ENCODE measurements around the gene SNX10. TPM values are rescaled to one million over a fixed set of nuclear protein-coding genes. Genes with fewer than 3 reads are reported as not detected.

The SNX10 gene
- total and polyA plus RNA-seq, 2 experiments from 2014 or later, result 0.60 to 1.5 TPM

GRCh38 chr7:26404189-26404996 lies 112.7 kb downstream of the SNX10 start:
- H3K27ac ChIP-seq, result no peak overlapping the region
- 0 out of 2 replicates have a peak, but pooled peaks cover 4% of the 10 kb centered on the region for H3K27me3 ChIP-seq (replicated peaks; ENCODE audit: insufficient read depth)
- 80 to 86% methylated on average over 10 of the region's 10 CpGs for WGBS, 2 experiments (ENCODE audit: low coverage in 1 of 2, low lambda C conversion rate in 2 of 2, missing lambda C conversion rate in 2 of 2)
- H3K9me2 ChIP-seq (ENCODE audit: insufficient read depth), result no peaks in the 10 kb centered on the region
- no peaks in the 10 kb centered on the region for H4K20me1 ChIP-seq (ENCODE audit: insufficient read depth)
- no peak for DNase-seq
- no peaks in the 10 kb centered on the region for H3K36me3 ChIP-seq (ENCODE audit: low read depth)
- no peak overlapping the region for H3K4me2 ChIP-seq (ENCODE audit: unreplicated experiment)
- no peaks in the 10 kb centered on the region for H3K79me2 ChIP-seq (ENCODE audit: insufficient read depth)
- no peaks in the 10 kb centered on the region for H3K9me3 ChIP-seq (ENCODE audit: low read depth)
- no peak overlapping the region for H3K4me3 ChIP-seq
- H3K4me1 ChIP-seq (ENCODE audit: insufficient read depth), result 0 out of 2 replicates have a peak, but pooled peaks cover under 1% of the 10 kb centered on the region
- in situ Hi-C loops (cut with MboI), result no loop called here
- H2AFZ ChIP-seq, result no peak overlapping the region
- H3F3A ChIP-seq (ENCODE audit: insufficient read depth), result no peaks in the 10 kb centered on the region
- TF ChIP-seq EZH2 (IDR thresholded peaks at IDR 0.05; ENCODE audit: insufficient read depth, poor library complexity, severe bottlenecking) (no peak), EZH2phosphoT487 (IDR thresholded peaks at IDR 0.05; ENCODE audit: insufficient read depth, low read depth) (no peak)
- no peak overlapping the region for H3K9ac ChIP-seq

- in situ Hi-C loops (cut with MboI), result no loop called here
Observed at GRCh38 chr7:26406433-26406832, 114.8 kb downstream of the SNX10 start.

GRCh38 chr7:26409661-26410547 lies 118.2 kb downstream of the SNX10 start:
- Histone ChIP-seq H3K9me2 (ENCODE audit: insufficient read depth) (no peaks in the 10 kb centered on the region), H3K4me3 (no peak overlapping the region), H3F3A (ENCODE audit: insufficient read depth) (no peaks in the 10 kb centered on the region), H3K4me2 (ENCODE audit: unreplicated experiment) (no peak overlapping the region), H3K36me3 (ENCODE audit: low read depth) (no peaks in the 10 kb centered on the region), H3K27ac (no peak overlapping the region), H3K9me3 (ENCODE audit: low read depth) (no peaks in the 10 kb centered on the region), H2AFZ (no peak overlapping the region), H3K9ac (no peak overlapping the region), H3K4me1 (ENCODE audit: insufficient read depth) (no peaks in the 10 kb centered on the region), H3K27me3 (replicated peaks; ENCODE audit: insufficient read depth) (peaks cover 12% of the 10 kb centered on the region; the same call in 1 of the 2 replicates), H4K20me1 (ENCODE audit: insufficient read depth) (no peaks in the 10 kb centered on the region), H3K79me2 (ENCODE audit: insufficient read depth) (no peaks in the 10 kb centered on the region)
- no peak for DNase-seq
- TF ChIP-seq EZH2phosphoT487 (IDR thresholded peaks at IDR 0.05; ENCODE audit: insufficient read depth, low read depth), result no peak
- TF ChIP-seq EZH2 (IDR thresholded peaks at IDR 0.05; ENCODE audit: insufficient read depth, poor library complexity, severe bottlenecking), result no peak
- 61 to 69% methylated on average over 5 of the region's 5 CpGs for WGBS, 2 experiments (ENCODE audit: low coverage in 1 of 2, low lambda C conversion rate in 2 of 2, missing lambda C conversion rate in 2 of 2)
- in situ Hi-C loops (cut with MboI), result no loop called here

More at GRCh38 chr7:26406433-26406832, 114.8 kb downstream of the SNX10 start:
- Histone ChIP-seq H3K4me2 (ENCODE audit: unreplicated experiment) (no peak overlapping the region), H3K79me2 (ENCODE audit: insufficient read depth) (no peaks in the 10 kb centered on the region), H3K9me3 (ENCODE audit: low read depth) (no peaks in the 10 kb centered on the region), H3K4me3 (no peak overlapping the region), H3K27ac (no peak overlapping the region), H3K36me3 (ENCODE audit: low read depth) (no peaks in the 10 kb centered on the region), H3K4me1 (ENCODE audit: insufficient read depth) (no peaks in the 10 kb centered on the region), H3K9ac (no peak overlapping the region), H3K9me2 (ENCODE audit: insufficient read depth) (no peaks in the 10 kb centered on the region), H2AFZ (no peak overlapping the region), H4K20me1 (ENCODE audit: insufficient read depth) (no peaks in the 10 kb centered on the region), H3K27me3 (replicated peaks; ENCODE audit: insufficient read depth) (0 out of 2 replicates have a peak, but pooled peaks cover 7% of the 10 kb centered on the region), H3F3A (ENCODE audit: insufficient read depth) (no peaks in the 10 kb centered on the region)
- DNase-seq, result no peak
- WGBS, 2 experiments (ENCODE audit: low coverage in 1 of 2, low lambda C conversion rate in 2 of 2, missing lambda C conversion rate in 2 of 2), result 88 to 89% methylated on average over 2 of the region's 2 CpGs
- TF ChIP-seq EZH2phosphoT487 (IDR thresholded peaks at IDR 0.05; ENCODE audit: insufficient read depth, low read depth) (no peak), EZH2 (IDR thresholded peaks at IDR 0.05; ENCODE audit: insufficient read depth, poor library complexity, severe bottlenecking) (no peak)

GRCh38 chr7:26413007-26413691 lies 121.5 kb downstream of the SNX10 start:
- Histone ChIP-seq H3K27me3 (replicated peaks; ENCODE audit: insufficient read depth) (peaks cover 12% of the 10 kb centered on the region; the same call in 1 of the 2 replicates), H3K36me3 (ENCODE audit: low read depth) (no peaks in the 10 kb centered on the region), H4K20me1 (ENCODE audit: insufficient read depth) (no peaks in the 10 kb centered on the region), H3K4me2 (ENCODE audit: unreplicated experiment) (no peak overlapping the region), H3K79me2 (ENCODE audit: insufficient read depth) (no peaks in the 10 kb centered on the region), H3K9me3 (ENCODE audit: low read depth) (no peaks in the 10 kb centered on the region), H3K4me3 (no peak overlapping the region), H3K9ac (no peak overlapping the region), H3F3A (ENCODE audit: insufficient read depth) (no peaks in the 10 kb centered on the region), H3K27ac (no peak overlapping the region), H2AFZ (no peak overlapping the region), H3K9me2 (ENCODE audit: insufficient read depth) (no peaks in the 10 kb centered on the region), H3K4me1 (ENCODE audit: insufficient read depth) (no peaks in the 10 kb centered on the region)
- DNase-seq, result no peak
- in situ Hi-C loops (cut with MboI), result no loop called here
- TF ChIP-seq EZH2phosphoT487 (IDR thresholded peaks at IDR 0.05; ENCODE audit: insufficient read depth, low read depth) (no peak), EZH2 (IDR thresholded peaks at IDR 0.05; ENCODE audit: insufficient read depth, poor library complexity, severe bottlenecking) (no peak)
- 35 to 40% methylated on average over 3 of the region's 3 CpGs for WGBS, 2 experiments (ENCODE audit: low coverage in 1 of 2, low lambda C conversion rate in 2 of 2, missing lambda C conversion rate in 2 of 2)

Data from GM23248 (cell line).